Measurements from ENCODE around the gene EML6. TPM values are rescaled to one million over a fixed set of nuclear protein-coding genes. Genes with fewer than 3 reads are reported as not detected.

EML6 gene
- polyA plus RNA-seq, 1 donor (not counting 4 experiments of a cell fraction or from before 2014, with no cell fraction given): 0.96 TPM

DNA sequence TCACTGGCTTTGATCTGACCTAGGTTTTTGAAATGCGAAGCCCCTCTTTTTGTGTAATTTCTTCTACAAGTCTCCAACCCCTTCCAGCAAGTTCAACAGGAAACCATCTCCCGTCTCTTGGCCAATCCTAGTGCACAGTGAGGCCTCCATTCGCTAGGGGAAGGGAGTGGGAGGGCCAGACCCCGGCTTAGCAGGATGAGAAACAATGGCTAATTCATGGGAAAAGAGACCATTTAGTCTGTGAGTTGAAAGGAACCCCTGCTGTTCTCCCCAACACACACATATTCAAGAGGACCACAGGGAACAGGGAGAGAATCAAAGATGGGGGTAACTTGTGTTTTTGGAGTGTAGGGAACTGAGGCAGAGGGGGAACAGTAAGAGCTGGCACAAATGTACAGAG, 243.8 kb downstream of the EML6 start:
- H3K4me2 ChIP-seq (ENCODE audit: control insufficient read depth, extremely low read depth, insufficient read depth, low read depth, low read length): no peak overlapping the region
- no peaks in the 10 kb centered on the region for H3K79me2 ChIP-seq (ENCODE audit: control insufficient read depth, insufficient read depth, low read length)
- FAIRE-seq (no peak), DNase-seq (ENCODE audit: low read depth, low spot score) (no peak)
- no peak overlapping the region for H3K4me3 ChIP-seq (ENCODE audit: control insufficient read depth in 2 of 3, extremely low read depth in 1 of 3, insufficient read depth in 2 of 3, low read depth in 1 of 3, low read length in 3 of 3)
- TF ChIP-seq CTCF (optimal IDR thresholded peaks at IDR 0.05 in 1 of 3, IDR thresholded peaks at IDR 0.05 in 1 of 3, conservative IDR thresholded peaks at IDR 0.05 in 1 of 3; ENCODE audit: extremely low read depth in 1 of 3, insufficient read depth in 2 of 3, low read length in 3 of 3) (no peak), EZH2 (IDR thresholded peaks at IDR 0.05; ENCODE audit: low read length) (no peak)
- H3K9me3 ChIP-seq (ENCODE audit: control insufficient read depth, low read depth, low read length): no peaks in the 10 kb centered on the region
- H3K4me1 ChIP-seq (ENCODE audit: control insufficient read depth, extremely low read depth, insufficient read depth, low read length): peaks cover 20% of the 10 kb centered on the region
- H2AFZ ChIP-seq (ENCODE audit: control insufficient read depth, low read length): no peak overlapping the region
- no peaks in the 10 kb centered on the region for H3K27me3 ChIP-seq (ENCODE audit: control insufficient read depth, extremely low read depth, insufficient read depth, low read length)
- no peaks in the 10 kb centered on the region for H4K20me1 ChIP-seq (ENCODE audit: control insufficient read depth, extremely low read depth, insufficient read depth, low read length)
- no peak overlapping the region for H3K27ac ChIP-seq (ENCODE audit: control insufficient read depth, insufficient read depth, low read length)
- dilution Hi-C loops (cut with MboI; ENCODE audit: extremely low pct_ligation_motif_present, low sequenced_read_pairs): no loop called here
- peaks cover 10 to 21% of the 10 kb centered on the region in 2 experiments for H3K36me3 ChIP-seq (ENCODE audit: control insufficient read depth in 2 of 2, extremely low read depth in 1 of 2, insufficient read depth in 2 of 2, low read length in 2 of 2)
- no peak overlapping the region for H3K9ac ChIP-seq (ENCODE audit: control insufficient read depth, extremely low read depth, insufficient read depth, low read length)
- H3K9me1 ChIP-seq (ENCODE audit: control insufficient read depth, extremely low read depth, insufficient read depth, low read length): no peaks in the 10 kb centered on the region

- Histone ChIP-seq H3K36me3 (ENCODE audit: control insufficient read depth in 2 of 2, extremely low read depth in 1 of 2, insufficient read depth in 2 of 2, low read length in 2 of 2) (peaks cover 10 to 21% of the 10 kb centered on the region in 2 experiments), H4K20me1 (ENCODE audit: control insufficient read depth, extremely low read depth, insufficient read depth, low read length) (no peaks in the 10 kb centered on the region), H3K4me3 (ENCODE audit: control insufficient read depth in 2 of 3, extremely low read depth in 1 of 3, insufficient read depth in 2 of 3, low read depth in 1 of 3, low read length in 3 of 3) (no peak overlapping the region), H3K27me3 (ENCODE audit: control insufficient read depth, extremely low read depth, insufficient read depth, low read length) (no peaks in the 10 kb centered on the region), H3K4me1 (ENCODE audit: control insufficient read depth, extremely low read depth, insufficient read depth, low read length) (peaks cover 20% of the 10 kb centered on the region), H3K27ac (ENCODE audit: control insufficient read depth, insufficient read depth, low read length) (no peak overlapping the region), H2AFZ (ENCODE audit: control insufficient read depth, low read length) (no peak overlapping the region), H3K79me2 (ENCODE audit: control insufficient read depth, insufficient read depth, low read length) (peaks cover 1% of the 10 kb centered on the region), H3K9ac (ENCODE audit: control insufficient read depth, extremely low read depth, insufficient read depth, low read length) (no peak overlapping the region), H3K9me3 (ENCODE audit: control insufficient read depth, low read depth, low read length) (no peaks in the 10 kb centered on the region), H3K9me1 (ENCODE audit: control insufficient read depth, extremely low read depth, insufficient read depth, low read length) (no peaks in the 10 kb centered on the region), H3K4me2 (ENCODE audit: control insufficient read depth, extremely low read depth, insufficient read depth, low read depth, low read length) (no peak overlapping the region)
- no peak for DNase-seq (ENCODE audit: low read depth, low spot score)
- TF ChIP-seq EZH2 (IDR thresholded peaks at IDR 0.05; ENCODE audit: low read length) (no peak), CTCF (optimal IDR thresholded peaks at IDR 0.05 in 1 of 3, IDR thresholded peaks at IDR 0.05 in 1 of 3, conservative IDR thresholded peaks at IDR 0.05 in 1 of 3; ENCODE audit: extremely low read depth in 1 of 3, insufficient read depth in 2 of 3, low read length in 3 of 3) (no peak)
- dilution Hi-C loops (cut with MboI; ENCODE audit: extremely low pct_ligation_motif_present, low sequenced_read_pairs): no loop called here
- FAIRE-seq: no peak
Measured at GRCh38 chr2:54967759-54968365, 244.4 kb downstream of the EML6 start.

Measured in keratinocyte (primary cell).